GM20000 (cell line): Measurements from ENCODE around the gene TM4SF5.

Source experiments
- DNase-seq: peaks from one replicate; pipeline ENCODE4 v3.0.0; 2012; ENCODE audit warnings: low spot score
- CTCF ChIP-seq: IDR thresholded peaks from 2 replicates; pipeline ENCODE4 v1.5.1; 2012; ENCODE audit warnings: mild to moderate bottlenecking, control low read depth; ENCODE audit errors: extremely low read depth, missing control alignments

The TM4SF5 gene

GRCh38 chr17:4734857-4735475 is 36.7 kb upstream of the TM4SF5 start:
- no peak for TF ChIP-seq CTCF
- no peak for DNase-seq

DNA sequence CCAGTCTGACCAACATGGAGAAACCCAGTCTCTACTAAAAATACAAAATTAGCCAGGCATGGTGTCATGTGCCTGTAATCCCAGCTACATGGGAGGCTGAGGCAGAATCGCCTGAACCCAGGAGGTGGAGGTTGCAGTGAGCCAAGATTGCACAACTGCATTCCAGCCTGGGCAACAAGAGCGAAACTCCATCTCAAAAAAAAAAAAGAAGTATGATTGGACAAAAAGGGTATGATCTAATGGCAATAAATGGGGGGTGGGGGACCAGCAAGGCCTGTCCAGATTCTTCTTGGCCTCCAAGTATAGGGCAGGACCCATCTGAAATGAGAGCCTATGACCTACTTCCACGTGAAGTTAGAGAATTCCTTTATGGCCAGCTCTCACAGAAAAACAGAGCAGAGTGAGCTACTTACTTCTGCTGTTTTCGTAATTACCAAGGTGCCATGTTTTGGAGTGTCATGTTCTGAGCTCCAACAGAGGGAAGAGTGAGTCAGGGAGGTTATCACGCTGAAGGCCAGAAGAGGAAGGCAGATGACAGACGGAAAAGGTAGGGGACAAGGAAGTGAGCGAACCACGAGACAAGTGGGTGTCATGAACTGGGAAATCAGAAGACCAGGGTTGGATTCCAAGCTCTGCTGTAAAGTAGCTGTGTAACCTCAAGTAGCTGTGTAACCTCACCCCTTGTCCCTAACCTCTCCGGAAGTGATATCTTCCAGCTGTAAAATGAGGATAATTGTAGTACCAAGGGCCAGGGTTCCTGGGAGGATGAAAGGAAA is 35.6 kb upstream of the TM4SF5 start:
- no peak for TF ChIP-seq CTCF
- no peak for DNase-seq

DNA sequence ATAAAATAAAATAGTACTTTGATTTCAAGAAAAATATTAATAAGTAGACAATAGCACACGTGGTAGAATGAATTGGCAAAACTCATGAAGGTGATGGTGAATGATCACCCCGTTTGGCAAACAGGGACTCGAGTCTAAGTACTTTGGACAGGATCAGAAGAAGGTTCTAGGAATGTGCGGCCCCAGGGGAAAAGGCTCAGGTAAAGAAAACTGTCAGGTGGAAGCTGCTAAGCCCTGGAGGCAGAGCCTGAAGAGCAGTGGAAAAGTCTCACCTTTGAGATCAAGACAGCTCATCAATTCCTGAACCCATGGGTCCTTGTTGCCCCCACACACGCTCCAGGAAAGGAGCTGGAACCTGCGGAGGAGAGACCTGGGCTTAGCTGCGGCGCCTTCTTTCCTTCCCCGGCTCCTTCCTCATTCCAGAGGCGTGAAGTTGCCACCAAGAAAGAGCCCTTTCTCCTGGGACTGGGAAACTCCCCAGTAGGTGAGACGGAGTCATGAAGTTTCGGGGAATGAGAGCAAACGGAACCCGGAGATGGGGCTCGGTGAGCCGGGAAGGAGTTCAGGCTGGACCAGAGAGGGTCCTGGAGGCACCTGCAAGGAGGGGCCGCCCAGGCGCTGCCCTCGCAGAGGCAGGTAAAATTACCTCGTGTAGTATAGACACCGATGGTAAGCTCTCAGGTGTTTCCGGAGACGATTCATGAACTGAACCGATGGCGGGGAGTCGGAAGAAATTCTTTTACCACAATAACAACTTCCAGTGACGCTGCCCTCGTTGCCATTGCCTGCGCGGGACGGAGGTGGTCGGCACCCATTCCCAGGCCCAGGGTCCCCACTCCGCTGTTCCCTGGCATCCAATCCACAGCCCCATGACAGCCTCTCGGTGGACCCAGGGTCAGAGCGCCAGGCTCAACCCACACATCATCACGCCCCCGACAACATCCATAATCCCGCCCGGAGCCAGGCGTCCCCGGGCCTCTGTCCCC is 33.3 kb upstream of the TM4SF5 start:
- no peak for DNase-seq
- TF ChIP-seq CTCF, result no peak

DNA sequence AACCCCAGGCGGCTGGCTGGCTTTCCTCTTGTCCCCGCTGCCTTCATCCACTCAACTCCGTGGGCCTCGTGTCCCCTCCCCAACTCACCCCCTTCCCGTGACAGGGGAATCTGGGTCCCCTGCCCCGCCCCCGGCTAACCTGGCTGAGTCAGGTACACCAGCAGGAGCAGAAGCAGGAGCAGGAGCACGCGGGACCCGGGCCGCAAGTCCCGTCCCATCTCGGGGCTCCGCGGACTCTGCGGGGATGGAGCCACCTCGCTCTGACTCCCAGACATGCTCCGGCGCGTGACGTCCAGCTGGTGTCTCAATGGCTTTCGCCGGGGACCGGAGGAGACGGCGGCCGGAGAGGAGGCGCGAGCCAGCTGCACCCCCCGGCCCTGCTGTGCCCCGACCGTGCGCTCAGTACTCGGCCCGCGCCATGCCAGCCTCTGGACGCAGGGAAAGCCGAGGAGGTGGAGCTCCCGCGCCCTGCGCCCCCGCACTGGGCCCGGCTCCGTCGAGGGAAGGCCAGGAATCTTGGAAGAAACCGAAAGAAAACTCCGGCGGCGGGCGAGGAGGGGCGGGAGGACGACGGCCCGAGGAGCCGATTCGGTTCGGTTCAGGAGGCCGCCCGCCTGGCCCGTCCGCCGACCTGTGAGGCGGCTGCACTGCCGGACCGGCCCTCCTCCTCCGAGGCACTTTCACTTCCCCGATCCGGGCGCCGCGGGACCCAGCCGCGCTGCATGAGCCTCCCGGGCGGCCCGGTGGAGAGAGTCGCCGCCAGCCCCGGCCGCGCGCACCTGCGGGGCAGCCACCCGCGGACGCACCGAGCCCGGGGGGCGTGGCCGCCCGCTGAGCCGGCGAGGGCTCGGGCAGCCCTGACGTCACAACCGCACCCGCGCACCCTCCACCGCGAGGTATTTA is 32.3 kb upstream of the TM4SF5 start, which contains the start of the genes CXCL16 and ZMYND15:
TSS of gene CXCL16 (minus strand) at position 807 of the 903 bp plus-strand sequence. CDS start at position 218, 589 bp downstream.
TSS of gene ZMYND15 (plus strand) at position 712 of the 903 bp plus-strand sequence. CDS start 716 bp downstream, outside the sequence.
- peak; percentile 92 for DNase-seq
- no peak for TF ChIP-seq CTCF

DNA sequence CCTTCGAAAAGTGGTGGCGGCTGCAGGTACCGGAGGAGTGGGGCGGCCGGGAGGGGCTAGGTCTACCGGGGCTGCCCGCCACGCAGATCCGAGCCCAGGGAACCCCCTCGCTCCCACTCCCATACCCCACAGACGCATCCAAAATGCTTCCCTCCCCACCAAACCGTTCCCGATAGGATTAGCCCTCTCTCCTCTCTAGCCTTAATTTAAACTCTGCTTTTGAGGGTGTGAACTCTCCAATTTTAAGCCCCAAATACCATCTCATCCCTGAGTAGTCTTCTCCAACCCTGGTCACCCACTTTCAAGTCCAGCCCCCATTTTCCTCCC is 31.7 kb upstream of the TM4SF5 start:
- DNase-seq, result no peak
- no peak for TF ChIP-seq CTCF

DNA sequence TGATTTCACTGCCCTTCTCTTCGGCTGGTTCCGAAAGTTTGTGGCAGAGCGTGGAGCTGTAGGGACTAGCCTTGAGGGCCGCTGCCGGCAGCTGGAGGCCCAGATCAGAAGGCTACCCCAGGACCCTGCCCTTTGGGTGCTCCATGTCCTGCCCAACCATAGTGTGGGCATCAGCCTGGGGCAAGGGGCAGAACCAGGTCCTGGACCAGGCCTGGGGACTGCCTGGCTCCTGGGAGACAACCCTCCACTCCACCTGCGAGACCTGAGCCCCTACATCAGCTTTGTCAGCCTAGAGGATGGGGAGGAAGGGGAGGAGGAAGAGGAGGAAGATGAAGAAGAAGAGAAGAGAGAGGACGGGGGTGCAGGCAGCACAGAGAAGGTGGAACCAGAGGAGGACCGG is 31.1 kb upstream of the TM4SF5 start:
- no peak for DNase-seq
- no peak for TF ChIP-seq CTCF
